SK-N-SH (cell line): ENCODE data around the gene LRRC49. TPM values are rescaled to one million over a fixed set of nuclear protein-coding genes. Genes with fewer than 3 reads are reported as not detected.
A peak's percentile ranks its signal among the peaks of the same experiment; 100 is the strongest.
"Not testable (repeated sequence)": the region's sequence is repeated elsewhere in the genome, so short reads cannot be mapped to it uniquely, and the experiment has no call there.

Experiments
- CTCF ChIA-PET: fragments of 300-600, 350-600 bp; formaldehyde crosslinking; extraction: SDS; loops from one replicate; lab custom pipeline; 2021; lab: Yijun Ruan, JAX
- POLR2A ChIA-PET: fragments of 350-600 bp; sonication (Branson Sonifier 250); formaldehyde crosslinking; extraction: SDS; loops from one replicate; lab custom pipeline; 2020; ENCODE audit warnings: antibody characterized with exemption, inconsistent platforms; lab: Yijun Ruan, JAX
- DNase-seq: peaks from one replicate; pipeline ENCODE4 v3.0.0; 2012
- H2AFZ ChIP-seq: fragments of 200-600 bp; sonication (generic); 2 replicates; pipeline ENCODE4 v1.8.1; 2016; ENCODE audit warnings: antibody characterized with exemption, mild to moderate bottlenecking, low read depth
- H3F3A ChIP-seq: fragments of 200-600 bp; sonication (generic); replicated peaks from 2 replicates; pipeline ENCODE3; 2016; ENCODE audit warnings: antibody characterized with exemption, mild to moderate bottlenecking; ENCODE audit not compliant: insufficient read depth
- H3K27ac ChIP-seq, 2 experiments: fragments of 200-500 bp in 1 of 2; fragments of 200-600 bp in 1 of 2; sonication (Bioruptor generic) in 1 of 2; sonication (generic), shearing (Covaris generic) in 1 of 2; 2 replicates each; pipeline versions ENCODE4 v1.5.1 to v1.6.1; 2014 to 2016; ENCODE audit warnings: low read depth in 2 of 2, inconsistent platforms in 1 of 2, low read length in 1 of 2, mild to moderate bottlenecking in 1 of 2, mixed read lengths in 1 of 2
- H3K27me3 ChIP-seq: fragments of 200-600 bp; sonication (generic), shearing (Covaris generic); 2 replicates; pipeline ENCODE4 v1.6.1; 2016; ENCODE audit warnings: mixed run types; ENCODE audit not compliant: insufficient read depth
- H3K36me3 ChIP-seq, 2 experiments: fragments of 200-500 bp in 1 of 2; fragments of 200-600 bp in 1 of 2; sonication (Bioruptor generic) in 1 of 2; sonication (generic) in 1 of 2; replicated peaks in 1 of 2; 2 replicates each; pipeline versions ENCODE3 to v1.5.1; 2014 to 2016; ENCODE audit warnings: low read length in 1 of 2, mild to moderate bottlenecking in 1 of 2; ENCODE audit not compliant: insufficient read depth in 2 of 2, control insufficient read depth in 1 of 2
- H3K4me1 ChIP-seq, 2 experiments: fragments of 200-500 bp in 1 of 2; fragments of 200-600 bp in 1 of 2; sonication (Bioruptor generic) in 1 of 2; sonication (generic), shearing (Covaris generic) in 1 of 2; 2 replicates each; pipeline versions ENCODE4 v1.5.1 to v1.6.1; 2014 to 2016; ENCODE audit warnings: low read depth in 1 of 2, low read length in 1 of 2, mixed run types in 1 of 2; ENCODE audit not compliant: insufficient read depth in 2 of 2, control insufficient read depth in 1 of 2
- H3K4me2 ChIP-seq: fragments of 200-600 bp; sonication (generic), shearing (Covaris generic); 2 replicates; pipeline ENCODE4 v1.6.1; 2017; ENCODE audit warnings: mixed run types
- H3K4me3 ChIP-seq, 2 experiments: fragments of 200-500 bp in 1 of 2; fragments of 200-600 bp in 1 of 2; sonication (Bioruptor generic) in 1 of 2; sonication (generic), shearing (Covaris generic) in 1 of 2; 2 replicates each; pipeline versions ENCODE4 v1.5.1 to v1.8.1; 2014 to 2016; ENCODE audit warnings: low read depth in 2 of 2, inconsistent platforms in 1 of 2, low read length in 1 of 2, mild to moderate bottlenecking in 1 of 2, mixed read lengths in 1 of 2, moderate library complexity in 1 of 2
- H3K79me2 ChIP-seq: fragments of 200-600 bp; sonication (generic); 2 replicates; pipeline ENCODE4 v1.8.1; 2017; ENCODE audit warnings: mild to moderate bottlenecking; ENCODE audit not compliant: insufficient read depth
- H3K9ac ChIP-seq: fragments of 200-600 bp; sonication (generic); 2 replicates; pipeline ENCODE4 v1.6.1; 2017; ENCODE audit warnings: mixed run types
- H3K9me2 ChIP-seq: fragments of 200-600 bp; sonication (generic); 2 replicates; pipeline ENCODE4 v1.6.1; 2017; ENCODE audit warnings: mixed run types
- H3K9me3 ChIP-seq: fragments of 200-600 bp; sonication (generic); 2 replicates; pipeline ENCODE4 v1.6.1; 2017; ENCODE audit warnings: mixed run types, mild to moderate bottlenecking, moderate library complexity
- H4K20me1 ChIP-seq: fragments of 200-600 bp; sonication (generic); 2 replicates; pipeline ENCODE4 v1.6.1; 2017; ENCODE audit warnings: mild to moderate bottlenecking, mixed run types; ENCODE audit not compliant: insufficient read depth
- EP300 ChIP-seq, 2 experiments: IDR thresholded peaks; 2 replicates each; pipeline versions ENCODE4 v1.4.0 to v1.6.1; 2012; ENCODE audit warnings: borderline replicate concordance in 1 of 2, low read depth in 1 of 2, low read length in 1 of 2
- EZH2phosphoT487 ChIP-seq: fragments of 200-600 bp; sonication (generic); IDR thresholded peaks from 2 replicates; pipeline ENCODE4 v1.6.1; 2017; ENCODE audit warnings: low read depth, mixed run types, mild to moderate bottlenecking, antibody characterized with exemption, moderate library complexity, borderline replicate concordance
- FOSL2 ChIP-seq: IDR thresholded peaks from 2 replicates; pipeline ENCODE4 v1.4.0; 2012; ENCODE audit warnings: low read depth, mild to moderate bottlenecking, moderate library complexity, borderline replicate concordance
- FOXM1 ChIP-seq: IDR thresholded peaks from 2 replicates; pipeline ENCODE4 v1.4.0; 2012; ENCODE audit warnings: low read depth, mild to moderate bottlenecking
- MEF2A ChIP-seq: IDR thresholded peaks from 2 replicates; pipeline ENCODE4 v1.4.0; 2012; ENCODE audit warnings: low read depth, borderline replicate concordance
- POLR2AphosphoS5 ChIP-seq: IDR thresholded peaks from 2 replicates; pipeline ENCODE4 v1.6.1; 2012; ENCODE audit warnings: low read depth, low read length
- SIN3A ChIP-seq: IDR thresholded peaks from 2 replicates; pipeline ENCODE4 v1.6.1; 2012; ENCODE audit warnings: low read depth, mild to moderate bottlenecking, low read length, moderate library complexity, borderline replicate concordance
- SMC3 ChIP-seq: IDR thresholded peaks from 2 replicates; pipeline ENCODE4 v1.6.1; 2012; ENCODE audit warnings: low read depth, low read length, improper control_type of control experiment
- TCF12 ChIP-seq: IDR thresholded peaks from 2 replicates; pipeline ENCODE4 v1.4.0; 2012
- USF1 ChIP-seq: IDR thresholded peaks from 2 replicates; pipeline ENCODE4 v1.4.0; 2012; ENCODE audit warnings: low read depth, borderline replicate concordance
- WGBS: methylation state at CpG from one replicate; pipeline ENCODE4 v1.1.6; 2017; ENCODE audit warnings: low lambda C conversion rate; 5-methylcytosine and 5-hydroxymethylcytosine counted together
- polyA plus RNA-seq, 3 experiments: library from polyadenylated mRNA; depleted of rRNA; stranded (reverse); fragments of >200 nt; gene quantifications; 2 replicates each; pipeline ENCODE4 v1.2.3, GENCODE V29; 2012
- TF ChIP-seq, protein P1 (sequence below): IDR thresholded peaks from 2 replicates; pipeline ENCODE4 v1.6.1; 2012; ENCODE audit warnings: mild to moderate bottlenecking, low read depth, low read length, moderate library complexity
- TF ChIP-seq, protein P2 (sequence below): fragments of 150-350 bp; IDR thresholded peaks from 2 replicates; pipeline ENCODE4 v1.6.1; 2016; ENCODE audit warnings: mild to moderate bottlenecking, low read depth, low read length

LRRC49 gene
- polyA plus RNA-seq, 1 of the 3 experiments (the other 2 are of a cell fraction): 7.2 TPM

DNA sequence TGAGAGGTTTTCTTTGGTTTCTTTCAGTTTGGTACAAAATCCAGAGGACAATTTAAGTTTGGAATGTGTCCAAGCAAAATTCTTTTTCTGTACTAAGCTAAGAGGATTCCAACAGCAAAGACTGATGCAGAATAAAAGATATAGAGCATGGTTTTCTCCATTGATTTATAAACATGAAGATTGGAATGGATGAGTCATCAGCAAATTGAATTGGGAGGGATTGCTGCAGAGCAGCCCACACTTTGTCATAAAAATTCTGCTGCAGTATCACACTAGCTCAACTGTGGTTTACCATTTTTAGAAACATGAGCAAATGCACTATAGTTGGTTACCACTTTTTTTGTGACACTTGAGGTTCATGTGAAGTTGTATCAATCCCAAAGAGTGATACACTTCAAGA, 22.6 kb upstream of the LRRC49 start (continued):
- TF ChIP-seq, protein P1, sequence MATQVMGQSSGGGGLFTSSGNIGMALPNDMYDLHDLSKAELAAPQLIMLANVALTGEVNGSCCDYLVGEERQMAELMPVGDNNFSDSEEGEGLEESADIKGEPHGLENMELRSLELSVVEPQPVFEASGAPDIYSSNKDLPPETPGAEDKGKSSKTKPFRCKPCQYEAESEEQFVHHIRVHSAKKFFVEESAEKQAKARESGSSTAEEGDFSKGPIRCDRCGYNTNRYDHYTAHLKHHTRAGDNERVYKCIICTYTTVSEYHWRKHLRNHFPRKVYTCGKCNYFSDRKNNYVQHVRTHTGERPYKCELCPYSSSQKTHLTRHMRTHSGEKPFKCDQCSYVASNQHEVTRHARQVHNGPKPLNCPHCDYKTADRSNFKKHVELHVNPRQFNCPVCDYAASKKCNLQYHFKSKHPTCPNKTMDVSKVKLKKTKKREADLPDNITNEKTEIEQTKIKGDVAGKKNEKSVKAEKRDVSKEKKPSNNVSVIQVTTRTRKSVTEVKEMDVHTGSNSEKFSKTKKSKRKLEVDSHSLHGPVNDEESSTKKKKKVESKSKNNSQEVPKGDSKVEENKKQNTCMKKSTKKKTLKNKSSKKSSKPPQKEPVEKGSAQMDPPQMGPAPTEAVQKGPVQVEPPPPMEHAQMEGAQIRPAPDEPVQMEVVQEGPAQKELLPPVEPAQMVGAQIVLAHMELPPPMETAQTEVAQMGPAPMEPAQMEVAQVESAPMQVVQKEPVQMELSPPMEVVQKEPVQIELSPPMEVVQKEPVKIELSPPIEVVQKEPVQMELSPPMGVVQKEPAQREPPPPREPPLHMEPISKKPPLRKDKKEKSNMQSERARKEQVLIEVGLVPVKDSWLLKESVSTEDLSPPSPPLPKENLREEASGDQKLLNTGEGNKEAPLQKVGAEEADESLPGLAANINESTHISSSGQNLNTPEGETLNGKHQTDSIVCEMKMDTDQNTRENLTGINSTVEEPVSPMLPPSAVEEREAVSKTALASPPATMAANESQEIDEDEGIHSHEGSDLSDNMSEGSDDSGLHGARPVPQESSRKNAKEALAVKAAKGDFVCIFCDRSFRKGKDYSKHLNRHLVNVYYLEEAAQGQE: no peak
- TF ChIP-seq FOSL2 (peak; percentile 86), MEF2A (peak; percentile 93), SIN3A (0 out of 2 replicates have a peak, but pooled peaks have one; percentile 41), USF1 (no peak), EP300 (IDR thresholded peaks at IDR 0.05; ENCODE audit: borderline replicate concordance in 1 of 2, low read depth in 1 of 2, low read length in 1 of 2) (peak; percentile 55 to 81; a peak in 3 of 4 replicates), SMC3 (no peak), FOXM1 (peak; percentile 61; the same call in 1 of the 2 replicates), TCF12 (peak; percentile 82), POLR2AphosphoS5 (peak; percentile 55; the same call in 1 of the 2 replicates), EZH2phosphoT487 (no peak)
- TF ChIP-seq, protein P2, sequence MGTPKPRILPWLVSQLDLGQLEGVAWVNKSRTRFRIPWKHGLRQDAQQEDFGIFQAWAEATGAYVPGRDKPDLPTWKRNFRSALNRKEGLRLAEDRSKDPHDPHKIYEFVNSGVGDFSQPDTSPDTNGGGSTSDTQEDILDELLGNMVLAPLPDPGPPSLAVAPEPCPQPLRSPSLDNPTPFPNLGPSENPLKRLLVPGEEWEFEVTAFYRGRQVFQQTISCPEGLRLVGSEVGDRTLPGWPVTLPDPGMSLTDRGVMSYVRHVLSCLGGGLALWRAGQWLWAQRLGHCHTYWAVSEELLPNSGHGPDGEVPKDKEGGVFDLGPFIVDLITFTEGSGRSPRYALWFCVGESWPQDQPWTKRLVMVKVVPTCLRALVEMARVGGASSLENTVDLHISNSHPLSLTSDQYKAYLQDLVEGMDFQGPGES: no peak

DNA sequence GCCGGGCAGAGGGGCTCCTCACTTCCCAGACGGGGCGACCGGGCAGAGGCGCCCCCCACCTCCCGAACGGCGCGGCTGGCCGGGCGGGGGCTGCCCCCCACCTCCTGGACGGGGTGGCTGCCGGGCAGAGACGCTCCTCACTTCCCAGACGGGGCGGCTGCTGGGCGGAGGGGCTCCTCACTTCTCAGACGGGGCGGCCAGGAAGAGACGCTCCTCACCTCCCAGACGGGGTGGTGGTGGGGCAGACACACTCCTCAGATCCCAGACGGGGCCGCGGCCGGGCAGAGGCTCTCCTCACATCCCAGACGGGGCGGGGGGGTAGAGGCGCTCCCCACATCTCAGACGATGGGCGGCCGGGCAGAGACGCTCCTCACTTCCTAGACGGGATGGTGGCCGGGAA, 21.1 kb upstream of the LRRC49 start:
- H3K27ac ChIP-seq, H4K20me1 ChIP-seq, H3K36me3 ChIP-seq, H3K79me2 ChIP-seq, H3K4me2 ChIP-seq, H3K9me2 ChIP-seq, H3K9me3 ChIP-seq, CTCF ChIA-PET, H2AFZ ChIP-seq, H3K4me3 ChIP-seq, POLR2A ChIA-PET, H3K9ac ChIP-seq, H3K27me3 ChIP-seq, DNase-seq: not testable (repeated sequence)
- Histone ChIP-seq H3F3A (peaks cover 25% of the 10 kb centered on the region), H3K4me1 (peaks cover 31 to 35% of the 10 kb centered on the region in 2 experiments)
- 93% methylated on average over 10 of the region's 34 CpGs for WGBS
